ENCODE data around the gene CLCN6. TPM values are rescaled to one million over a fixed set of nuclear protein-coding genes. Genes with fewer than 3 reads are reported as not detected.

The CLCN6 gene
- total and polyA plus RNA-seq, 7 donors: 5.5 to 17.5 (median 8.3) TPM

GRCh38 chr1:11782127-11782708, 23.8 kb upstream of the CLCN6 start:
- Histone ChIP-seq H3K27ac (no peak overlapping the region), H3K4me3 (no peak overlapping the region), H3K4me1 (peaks cover 21% of the 10 kb centered on the region), H3K27me3 (ENCODE audit: insufficient read depth in 3 of 3, low read length in 2 of 3) (no peaks in the 10 kb centered on the region), H3K36me3 (ENCODE audit: insufficient read depth in 1 of 2, low read depth in 1 of 2) (no peaks in the 10 kb centered on the region), H3K9me3 (no peaks in the 10 kb centered on the region)
- no peak for TF ChIP-seq CTCF (IDR thresholded peaks at IDR 0.05)
- DNase-seq (no peak), ATAC-seq (no peak)
- intact Hi-C loops (cut with DNase I): no loop called here
- WGBS, 3 donors: 82 to 89% (median 86%) methylated on average over 6 of the region's 6 CpGs

- TF ChIP-seq CTCF (IDR thresholded peaks at IDR 0.05): no peak
- intact Hi-C loops (cut with DNase I): no loop called here
- WGBS, 3 donors: 89 to 96% (median 94%) methylated on average over 6 of the region's 6 CpGs
- no peak overlapping the region for H3K27ac ChIP-seq
- H3K4me1 ChIP-seq: peaks cover 34% of the 10 kb centered on the region
- DNase-seq (no peak), ATAC-seq (no peak)
- H3K27me3 ChIP-seq (ENCODE audit: insufficient read depth in 3 of 3, low read length in 2 of 3): no peaks in the 10 kb centered on the region
- no peaks in the 10 kb centered on the region for H3K9me3 ChIP-seq
- H3K4me3 ChIP-seq: no peak overlapping the region
- H3K36me3 ChIP-seq (ENCODE audit: insufficient read depth in 1 of 2, low read depth in 1 of 2): no peaks in the 10 kb centered on the region
These were observed 22.4 kb upstream of the CLCN6 start for GRCh38 chr1:11783556-11783955.

- no peaks in the 10 kb centered on the region for H3K27me3 ChIP-seq (ENCODE audit: insufficient read depth in 3 of 3, low read length in 2 of 3)
- ATAC-seq: no peak
- peaks cover 43% of the 10 kb centered on the region for H3K4me1 ChIP-seq
- peak overlapping the region; percentile 55 for H3K4me3 ChIP-seq
- WGBS, 3 donors: 65 to 69% (median 69%) methylated on average over 21 of the region's 21 CpGs
- no peak for TF ChIP-seq CTCF (IDR thresholded peaks at IDR 0.05)
- DNase-seq: no peak
- H3K36me3 ChIP-seq (ENCODE audit: insufficient read depth in 1 of 2, low read depth in 1 of 2): no peaks in the 10 kb centered on the region
- no peaks in the 10 kb centered on the region for H3K9me3 ChIP-seq
- intact Hi-C loops (cut with DNase I): no loop called here
- peak overlapping the region; percentile 41 for H3K27ac ChIP-seq
These were observed 21.6 kb upstream of the CLCN6 start for GRCh38 chr1:11784256-11784992.

DNA sequence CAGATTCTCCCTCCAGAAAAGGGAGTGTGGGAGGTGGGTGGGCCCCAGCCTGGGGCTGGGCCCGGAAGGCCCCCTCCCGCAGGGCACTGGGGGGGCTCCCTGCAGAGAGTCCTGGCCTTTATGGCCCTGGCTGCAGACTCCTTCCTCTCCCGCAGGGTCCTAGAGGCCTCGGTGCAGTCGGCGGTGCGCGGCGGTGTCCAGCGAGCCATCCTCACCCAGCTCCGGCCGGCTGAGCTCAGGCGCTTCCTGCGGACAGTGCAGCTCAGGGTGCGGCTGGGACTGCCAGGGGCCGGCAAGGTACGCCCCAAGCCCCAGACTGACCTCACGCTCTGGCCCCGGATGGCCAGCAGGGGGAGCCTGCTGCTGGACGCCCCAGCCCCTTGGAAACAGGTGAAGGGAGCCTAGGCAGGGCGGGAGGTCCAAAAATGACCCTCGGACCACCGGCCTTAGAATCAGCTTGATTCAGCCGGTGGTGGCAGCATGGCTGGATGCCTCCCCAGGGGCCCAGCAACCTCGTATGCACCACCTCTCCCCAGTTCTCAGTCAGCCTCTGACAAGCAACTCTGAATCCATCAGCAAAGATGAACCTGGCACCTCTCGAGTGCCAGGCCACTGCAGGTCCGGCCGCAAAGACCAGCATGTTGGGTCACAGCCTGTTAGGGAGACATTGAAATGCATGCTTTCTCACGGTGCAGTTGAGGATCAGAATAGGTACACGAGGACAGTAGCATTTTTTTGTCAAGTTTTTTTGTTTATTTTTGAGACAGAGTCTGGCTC, 20.8 kb upstream of the CLCN6 start:
- peak; percentile 82 for TF ChIP-seq CTCF (IDR thresholded peaks at IDR 0.05)
- intact Hi-C loops (cut with DNase I): loop anchor here in 1 of 2 donors (5.0 kb wide), 1 partner anchor 48 kb away; the partner anchor contains the start of gene AGTRAP
- 4 to 7% (median 4%) methylated on average over 24 to 30 of the region's 30 CpGs for WGBS, 3 donors

More for the DNA sequence above, 20.8 kb upstream of the CLCN6 start:
- H3K27me3 ChIP-seq (ENCODE audit: insufficient read depth in 3 of 3, low read length in 2 of 3): no peaks in the 10 kb centered on the region
- peaks cover 51% of the 10 kb centered on the region for H3K4me1 ChIP-seq
- H3K4me3 ChIP-seq: peak overlapping the region; percentile 55
- DNase-seq (peak; percentile 78 to 88), ATAC-seq (peak; percentile 52 to 71 (median 63))
- peaks cover 0 to 6% of the 10 kb centered on the region in 2 donors for H3K36me3 ChIP-seq (ENCODE audit: insufficient read depth in 1 of 2, low read depth in 1 of 2)
- H3K27ac ChIP-seq: peak overlapping the region; percentile 41
- no peaks in the 10 kb centered on the region for H3K9me3 ChIP-seq
